ENCODE measurements around the gene SLC66A1. TPM values are rescaled to one million over a fixed set of nuclear protein-coding genes. Genes with fewer than 3 reads are reported as not detected.
A peak's percentile ranks its signal among the peaks of the same experiment; 100 is the strongest.

SLC66A1 gene
- polyA plus RNA-seq, 3 donors from 2014 or later, result 2.4 to 10.2 (median 3.3) TPM

DNA sequence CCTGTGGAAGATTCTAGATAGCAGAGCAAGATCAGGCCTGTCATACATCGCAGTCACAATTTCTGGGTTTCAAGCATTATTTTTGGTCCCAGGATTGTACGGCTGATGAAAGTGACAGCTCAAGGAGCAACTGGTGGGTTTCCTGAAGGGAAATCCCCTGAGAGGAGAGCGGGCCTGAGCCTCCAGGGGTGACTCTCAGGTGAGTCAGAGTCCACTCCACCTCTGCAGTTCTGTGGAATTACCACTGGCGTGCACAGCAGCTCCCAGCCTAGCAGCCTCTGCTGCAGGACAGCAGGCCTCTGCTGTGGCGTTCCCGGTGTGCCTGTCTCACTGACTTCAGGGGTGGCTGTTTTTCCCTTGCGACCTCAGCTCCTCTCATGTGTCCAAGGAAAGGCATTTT is 24.4 kb downstream of the SLC66A1 start:
- Mint-ChIP-seq H3K9me3 (no peaks in the 10 kb centered on the region), H3K27me3 (ENCODE audit: low read depth in 3 of 3) (peaks cover 3 to 10% (median 5%) of the 10 kb centered on the region in 3 donors), H3K4me3 (no peak overlapping the region), H3K36me3 (no peaks in the 10 kb centered on the region), H3K27ac (peak overlapping the region in 2 of 6 donors; percentile 28), H3K4me1 (peaks cover 2 to 9% of the 10 kb centered on the region in 2 donors)
- no peak for DNase-seq

DNA sequence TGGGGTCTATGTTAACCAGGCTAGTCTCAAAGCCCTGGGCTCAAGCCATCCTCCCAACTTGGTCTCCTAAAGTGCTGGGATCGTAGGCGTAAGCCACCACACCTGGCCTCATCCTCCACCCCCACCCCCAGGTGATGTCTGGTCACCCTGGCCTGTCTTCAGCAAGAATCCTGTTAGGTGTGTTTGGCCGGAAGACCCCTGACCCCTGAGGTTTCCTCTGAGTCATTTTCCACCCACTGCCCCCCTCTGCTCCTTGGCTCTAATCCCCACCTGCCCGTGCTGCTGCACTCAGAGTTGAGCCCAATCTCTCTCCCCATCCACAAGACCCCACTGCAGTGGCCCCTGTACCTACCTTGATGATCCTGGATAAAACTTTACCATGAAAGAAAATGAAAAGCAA is 25.2 kb downstream of the SLC66A1 start:
- peaks cover 2 to 17% (median 2%) of the 10 kb centered on the region in 3 donors for H3K27me3 Mint-ChIP-seq (ENCODE audit: low read depth in 3 of 3)
- H3K27ac Mint-ChIP-seq, result peak overlapping the region in 3 of 6 donors; percentile 14 to 60 (median 39)
- H3K4me1 Mint-ChIP-seq, result peaks cover 3 to 9% of the 10 kb centered on the region in 2 donors
- H3K4me3 Mint-ChIP-seq, result no peak overlapping the region
- no peaks in the 10 kb centered on the region for H3K9me3 Mint-ChIP-seq
- no peaks in the 10 kb centered on the region for H3K36me3 Mint-ChIP-seq
- DNase-seq, result no peak

DNA sequence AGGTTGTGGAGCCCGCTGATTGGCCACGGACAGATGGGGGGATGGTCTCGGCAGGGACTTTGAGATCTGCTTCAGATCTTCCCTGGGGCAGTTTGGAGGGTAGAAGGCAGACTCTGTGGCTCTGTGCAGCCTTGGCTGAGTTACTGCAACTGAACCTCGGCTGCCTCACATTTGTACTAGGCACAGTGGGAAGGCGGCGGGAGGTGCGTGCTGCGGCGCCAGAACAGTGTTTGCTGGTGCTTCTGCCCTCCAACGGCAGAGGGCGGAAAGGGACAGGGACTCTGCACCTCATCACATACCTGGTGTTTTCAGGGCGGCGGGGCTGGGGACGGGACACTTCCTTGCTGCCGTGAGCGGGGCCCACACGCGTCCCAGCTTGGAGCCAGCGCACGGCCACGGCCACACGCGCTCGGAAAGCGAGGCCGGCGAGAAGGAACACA is 26.2 kb downstream of the SLC66A1 start:
- no peak overlapping the region for H3K27ac Mint-ChIP-seq
- H3K36me3 Mint-ChIP-seq, result peaks cover 0 to 5% (median 3%) of the 10 kb centered on the region in 3 donors
- no peak for DNase-seq
- H3K4me1 Mint-ChIP-seq, result peaks cover 3 to 9% of the 10 kb centered on the region in 2 donors
- no peaks in the 10 kb centered on the region for H3K9me3 Mint-ChIP-seq
- H3K27me3 Mint-ChIP-seq (ENCODE audit: low read depth in 3 of 3), result peaks cover 2 to 17% (median 5%) of the 10 kb centered on the region in 3 donors
- no peak overlapping the region for H3K4me3 Mint-ChIP-seq

DNA sequence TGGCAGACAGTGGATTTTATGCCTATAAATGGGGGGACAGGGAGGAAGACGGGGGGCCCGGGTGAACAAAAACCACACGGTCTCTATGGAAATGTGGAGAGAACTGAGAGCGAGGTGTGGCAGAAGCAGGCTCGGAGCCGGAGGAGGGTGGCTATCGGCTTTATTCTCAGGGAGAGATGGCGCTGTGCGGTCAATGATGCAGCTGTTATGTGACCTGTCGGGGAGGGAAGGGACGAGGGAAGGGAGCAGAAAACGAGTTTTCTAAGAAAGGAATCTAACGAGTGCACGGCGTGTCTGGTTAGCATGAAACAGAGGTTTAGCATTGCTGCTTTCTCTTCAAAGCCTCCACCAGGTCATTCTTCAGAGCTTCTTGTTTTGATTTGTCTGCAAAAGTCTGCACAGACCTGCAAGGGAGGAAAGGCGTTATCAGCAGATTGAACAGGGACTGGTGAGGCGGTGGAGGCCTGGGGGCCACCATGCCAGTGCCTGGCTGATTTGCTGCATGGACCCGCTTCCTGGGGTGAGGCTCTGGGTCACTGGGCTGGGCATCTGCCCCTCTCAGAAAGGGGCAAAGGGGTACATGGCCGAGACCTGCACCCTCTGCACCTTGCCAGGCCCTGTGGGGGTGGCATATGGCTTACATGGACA is 27.2 kb downstream of the SLC66A1 start:
- Mint-ChIP-seq H3K9me3 (no peaks in the 10 kb centered on the region), H3K4me3 (no peak overlapping the region), H3K4me1 (peaks cover 3 to 9% of the 10 kb centered on the region in 2 donors), H3K27ac (peak overlapping the region in 1 of 6 donors; percentile 67), H3K36me3 (peaks cover 4 to 8% (median 5%) of the 10 kb centered on the region in 3 donors), H3K27me3 (ENCODE audit: low read depth in 3 of 3) (peaks cover 2 to 15% (median 8%) of the 10 kb centered on the region in 3 donors)
- DNase-seq, result no peak

DNA sequence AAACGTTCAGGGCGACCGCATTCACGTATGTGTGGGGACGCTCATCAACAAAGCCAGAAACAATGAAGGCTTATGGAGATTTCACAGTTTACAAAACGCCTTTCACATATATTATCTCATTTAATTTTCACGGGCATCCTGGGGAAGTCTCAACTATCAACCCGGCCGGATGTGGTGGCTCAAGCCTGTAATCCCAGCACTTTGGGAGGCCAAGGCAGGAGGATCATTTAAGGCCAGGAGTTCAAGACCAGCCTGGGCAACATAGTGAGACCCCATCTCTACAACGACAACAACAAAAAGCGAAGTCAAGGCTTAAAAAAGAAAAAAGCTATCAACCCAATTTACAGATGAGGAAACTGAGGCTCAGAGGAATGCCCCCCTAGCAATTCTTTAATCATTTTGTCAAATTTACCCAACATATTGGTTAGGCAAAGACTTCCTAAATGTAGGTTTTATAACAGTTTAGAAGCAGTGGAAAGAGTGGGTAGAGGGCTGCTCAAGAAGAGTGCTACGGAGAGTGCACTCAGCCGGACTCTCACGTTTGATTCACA is 28.3 kb downstream of the SLC66A1 start:
- peaks cover 2 to 13% (median 10%) of the 10 kb centered on the region in 3 donors for H3K27me3 Mint-ChIP-seq (ENCODE audit: low read depth in 3 of 3)
- H3K36me3 Mint-ChIP-seq, result peaks cover 4 to 8% (median 5%) of the 10 kb centered on the region in 3 donors
- no peak overlapping the region for H3K4me3 Mint-ChIP-seq
- DNase-seq, result no peak
- peak overlapping the region in 2 of 6 donors; percentile 23 to 56 for H3K27ac Mint-ChIP-seq
- H3K9me3 Mint-ChIP-seq, result no peaks in the 10 kb centered on the region
- peaks cover 3 to 9% of the 10 kb centered on the region in 2 donors for H3K4me1 Mint-ChIP-seq

DNA sequence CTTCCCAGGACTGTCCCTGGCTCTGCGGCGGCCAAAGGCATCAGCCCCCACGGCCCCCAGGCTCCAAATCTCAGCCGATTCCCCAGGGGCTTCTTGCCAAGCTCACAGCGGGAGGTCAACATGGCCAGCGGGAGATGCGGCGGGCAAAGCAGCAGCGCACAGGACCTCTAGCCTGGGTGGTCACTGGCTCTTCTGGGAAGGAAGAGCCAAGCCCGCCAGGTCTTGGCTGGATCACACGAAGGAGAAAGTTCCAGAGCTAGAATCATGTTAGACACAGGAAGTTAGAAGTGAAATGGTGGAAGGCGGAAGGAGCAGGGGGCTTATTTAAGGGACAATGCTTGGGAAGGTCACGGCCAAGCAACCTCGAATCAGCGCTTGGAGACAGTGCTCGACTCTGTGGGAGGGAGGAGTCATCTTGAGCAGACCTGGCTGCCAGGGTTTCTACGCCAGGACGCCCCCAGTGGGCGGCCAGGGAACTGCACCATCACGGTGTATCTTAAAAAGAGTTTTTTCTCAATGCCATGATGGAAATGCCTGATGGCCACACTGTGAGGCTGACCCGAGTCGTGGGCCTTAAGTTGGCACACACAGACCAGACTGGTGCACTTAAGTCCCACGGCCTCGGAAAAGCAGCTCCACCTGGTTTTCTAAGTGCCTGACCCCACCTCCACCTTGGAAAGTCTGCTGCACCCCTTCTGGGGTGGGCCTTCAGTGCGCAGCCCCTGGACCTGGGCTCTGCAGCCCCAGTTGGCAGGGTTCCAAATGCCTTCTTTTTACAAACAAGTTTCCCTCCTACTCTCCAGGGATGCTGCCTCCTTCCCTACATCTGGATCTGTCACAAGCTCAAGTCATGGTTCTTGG is 29.3 kb downstream of the SLC66A1 start:
- Mint-ChIP-seq H3K4me1 (peaks cover 3 to 9% of the 10 kb centered on the region in 2 donors), H3K36me3 (peaks cover 4 to 13% (median 5%) of the 10 kb centered on the region in 3 donors), H3K27ac (peak overlapping the region in 5 of 6 donors; percentile 30 to 70 (median 55)), H3K4me3 (peak overlapping the region in 1 of 5 donors; percentile 42), H3K9me3 (no peaks in the 10 kb centered on the region), H3K27me3 (ENCODE audit: low read depth in 3 of 3) (peaks cover 3 to 13% (median 8%) of the 10 kb centered on the region in 3 donors)
- DNase-seq, result peak; percentile 48 to 61 (median 52)

DNA sequence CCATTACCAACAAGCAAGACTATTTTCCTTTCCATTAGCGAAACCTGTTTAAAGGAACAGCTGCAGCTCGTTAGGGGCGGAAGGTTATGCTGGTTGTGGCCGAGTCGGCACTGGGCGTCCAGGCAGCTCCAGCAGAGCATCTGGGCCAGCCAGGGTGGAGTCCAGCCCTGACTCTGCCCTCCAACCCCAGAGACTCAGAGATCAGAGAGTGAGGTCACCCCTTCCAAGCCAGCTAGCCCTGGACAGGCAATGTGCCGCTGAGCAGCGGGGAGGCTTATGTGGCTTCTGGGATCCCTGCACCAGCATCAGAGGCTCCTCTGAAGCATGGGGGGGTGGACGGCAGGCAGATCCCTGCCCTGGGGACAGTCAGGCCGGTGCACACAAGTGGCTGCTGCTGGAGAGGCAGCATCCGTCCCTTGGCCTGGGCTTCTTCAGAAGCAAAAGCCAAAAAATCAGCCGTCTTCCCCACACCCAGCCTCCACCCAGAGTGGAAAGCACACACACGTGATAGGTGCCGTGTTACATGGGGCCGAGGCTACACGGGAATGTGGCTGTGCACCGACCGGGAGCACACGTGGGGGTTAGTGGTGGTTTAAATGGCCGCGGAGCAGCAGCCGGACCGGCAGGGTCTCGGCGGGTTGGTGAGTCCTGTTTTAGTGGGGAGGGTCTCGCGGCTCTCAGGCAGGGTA is 30.1 kb downstream of the SLC66A1 start:
- H3K9me3 Mint-ChIP-seq, result no peaks in the 10 kb centered on the region
- peaks cover 3 to 13% (median 8%) of the 10 kb centered on the region in 3 donors for H3K27me3 Mint-ChIP-seq (ENCODE audit: low read depth in 3 of 3)
- peaks cover 3 to 9% of the 10 kb centered on the region in 2 donors for H3K4me1 Mint-ChIP-seq
- DNase-seq, result no peak
- H3K36me3 Mint-ChIP-seq, result peaks cover 4 to 13% (median 5%) of the 10 kb centered on the region in 3 donors
- peak overlapping the region in 2 of 6 donors; percentile 37 to 55 for H3K27ac Mint-ChIP-seq
- H3K4me3 Mint-ChIP-seq, result no peak overlapping the region

DNA sequence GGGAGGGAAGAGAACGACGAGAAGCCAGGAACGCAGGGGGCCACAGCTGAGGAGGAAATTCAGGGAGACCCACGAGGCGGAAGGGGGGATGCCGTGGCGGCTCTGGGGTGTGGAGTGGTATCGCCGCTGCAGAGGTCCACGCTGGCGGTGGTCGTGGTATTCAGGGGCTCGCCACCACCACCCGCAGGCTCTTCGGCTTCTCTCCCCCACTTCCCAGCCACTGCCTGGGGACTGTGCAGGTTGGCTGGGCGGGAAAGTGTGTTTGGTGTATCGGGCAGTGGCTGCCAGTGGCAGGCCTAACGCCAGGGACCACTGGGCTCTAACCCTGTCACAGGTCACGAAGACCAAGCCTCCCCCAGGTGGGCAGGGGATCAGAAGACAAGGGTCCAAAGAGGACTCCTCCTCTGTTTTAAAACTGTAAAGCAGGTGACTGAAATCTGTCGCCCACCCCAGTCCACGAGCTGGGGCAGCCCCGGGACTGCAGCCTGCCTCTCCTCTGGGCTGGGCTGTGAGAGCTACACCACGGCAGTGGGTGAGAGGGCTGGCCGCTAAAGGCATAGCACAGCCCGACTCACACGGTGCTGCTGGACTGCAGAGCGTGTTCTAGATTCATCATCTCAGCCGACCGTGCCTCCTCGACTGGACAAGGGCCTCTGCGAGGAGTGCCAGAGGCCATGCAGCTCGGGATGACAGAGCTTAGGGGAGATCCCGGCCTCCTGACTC is 30.9 kb downstream of the SLC66A1 start:
- no peak overlapping the region for H3K4me3 Mint-ChIP-seq
- peaks cover 6 to 16% of the 10 kb centered on the region in 2 donors for H3K4me1 Mint-ChIP-seq
- DNase-seq, result no peak
- H3K36me3 Mint-ChIP-seq, result peaks cover 4 to 13% (median 5%) of the 10 kb centered on the region in 3 donors
- no peaks in the 10 kb centered on the region for H3K9me3 Mint-ChIP-seq
- H3K27ac Mint-ChIP-seq, result peak overlapping the region in 1 of 6 donors; percentile 37
- H3K27me3 Mint-ChIP-seq (ENCODE audit: low read depth in 3 of 3), result peaks cover 3 to 12% (median 8%) of the 10 kb centered on the region in 3 donors

DNA sequence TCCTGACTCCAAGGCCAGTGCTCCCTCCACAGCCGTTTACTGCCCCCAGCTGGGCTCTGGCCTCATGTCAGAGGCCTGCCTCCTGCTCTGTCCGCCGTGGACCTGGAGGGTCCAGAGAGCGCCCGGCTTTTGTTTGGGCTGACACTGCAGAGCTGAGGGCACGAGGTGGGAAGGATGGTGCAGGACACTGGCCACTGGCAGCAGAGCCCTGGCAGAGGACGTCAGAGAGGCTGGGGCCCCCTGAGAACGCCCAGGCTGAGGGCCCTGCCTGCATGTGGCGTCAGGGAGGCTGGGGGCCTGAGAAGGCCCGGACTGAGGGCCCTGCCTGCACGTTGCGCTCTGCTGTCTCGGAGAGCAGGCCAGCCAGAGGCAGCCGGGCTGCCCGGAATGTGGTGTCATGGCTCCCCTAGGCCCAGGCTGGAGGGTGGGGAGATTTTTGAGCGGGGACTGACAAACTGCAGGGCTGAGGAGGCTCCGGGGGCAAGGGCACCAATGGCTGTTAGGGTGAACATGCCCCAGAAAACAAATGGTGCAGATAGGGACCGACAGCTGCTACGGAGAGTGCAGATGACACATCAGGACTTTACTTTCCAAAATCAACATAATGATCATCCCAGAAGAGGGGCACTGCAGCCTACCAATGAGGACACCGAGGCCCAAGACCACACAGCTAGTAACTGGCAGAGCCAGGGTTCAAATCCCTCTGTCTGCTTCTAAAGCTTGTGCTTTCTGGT is 31.7 kb downstream of the SLC66A1 start:
- no peak for DNase-seq
- Mint-ChIP-seq H3K27me3 (ENCODE audit: low read depth in 3 of 3) (peaks cover 3 to 11% (median 8%) of the 10 kb centered on the region in 3 donors), H3K4me1 (peaks cover 6 to 16% of the 10 kb centered on the region in 2 donors), H3K9me3 (no peaks in the 10 kb centered on the region), H3K36me3 (peaks cover 4 to 13% (median 5%) of the 10 kb centered on the region in 3 donors), H3K27ac (peak overlapping the region in 1 of 6 donors; percentile 27), H3K4me3 (no peak overlapping the region)

DNA sequence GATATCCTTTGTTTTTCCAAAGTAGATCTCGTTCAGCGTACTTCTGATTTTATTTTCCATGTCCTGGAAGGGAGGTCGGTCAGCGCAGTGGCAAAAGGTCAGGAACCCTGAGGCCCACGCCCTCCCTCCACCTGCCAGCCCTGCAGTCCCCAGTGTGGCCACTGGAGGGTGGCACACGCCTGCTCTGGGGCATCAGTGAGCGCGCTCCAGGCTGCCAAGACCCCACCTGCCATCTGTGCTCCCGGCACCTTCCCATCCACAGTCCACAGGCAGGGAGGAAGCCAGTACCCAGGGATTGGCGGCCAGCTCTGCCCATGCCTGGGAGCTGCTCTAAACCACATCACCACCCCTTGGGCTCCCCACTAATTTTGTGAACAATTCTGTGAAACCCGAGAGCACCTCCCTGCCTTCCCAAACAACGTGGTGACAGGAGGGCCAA is 32.3 kb downstream of the SLC66A1 start:
- Mint-ChIP-seq H3K4me1 (peaks cover 6 to 16% of the 10 kb centered on the region in 2 donors), H3K27ac (peak overlapping the region in 1 of 6 donors; percentile 27), H3K27me3 (ENCODE audit: low read depth in 3 of 3) (peaks cover 3 to 11% (median 8%) of the 10 kb centered on the region in 3 donors), H3K4me3 (no peak overlapping the region), H3K9me3 (no peaks in the 10 kb centered on the region), H3K36me3 (peaks cover 4 to 13% (median 5%) of the 10 kb centered on the region in 3 donors)
- peak; percentile 19 to 35 (median 27) for DNase-seq

DNA sequence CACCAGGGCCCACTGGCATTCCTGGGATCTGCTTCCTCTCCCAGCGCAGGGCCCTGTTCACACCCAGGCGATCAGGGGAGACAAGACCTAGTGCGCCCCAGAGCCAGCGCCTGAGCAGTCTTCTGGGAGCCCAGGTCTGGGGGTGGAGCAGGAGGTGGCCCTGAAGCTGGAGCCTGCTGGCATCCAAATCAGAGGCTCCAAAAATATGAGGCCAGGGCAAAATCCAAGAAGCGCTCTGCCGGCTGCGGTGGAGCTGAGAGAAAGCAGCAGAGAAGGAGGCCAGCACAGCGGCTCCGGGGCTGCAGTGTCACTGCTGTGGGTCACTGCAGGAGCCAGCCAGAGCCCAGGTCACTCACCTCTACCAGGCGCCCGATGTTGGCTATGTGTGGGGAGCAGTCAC is 32.7 kb downstream of the SLC66A1 start:
- no peaks in the 10 kb centered on the region for H3K9me3 Mint-ChIP-seq
- H3K27ac Mint-ChIP-seq, result peak overlapping the region in 1 of 6 donors; percentile 27
- H3K4me1 Mint-ChIP-seq, result peaks cover 6 to 16% of the 10 kb centered on the region in 2 donors
- H3K4me3 Mint-ChIP-seq, result no peak overlapping the region
- DNase-seq, result no peak
- H3K27me3 Mint-ChIP-seq (ENCODE audit: low read depth in 3 of 3), result peaks cover 3 to 11% (median 8%) of the 10 kb centered on the region in 3 donors
- peaks cover 4 to 13% (median 5%) of the 10 kb centered on the region in 3 donors for H3K36me3 Mint-ChIP-seq

DNA sequence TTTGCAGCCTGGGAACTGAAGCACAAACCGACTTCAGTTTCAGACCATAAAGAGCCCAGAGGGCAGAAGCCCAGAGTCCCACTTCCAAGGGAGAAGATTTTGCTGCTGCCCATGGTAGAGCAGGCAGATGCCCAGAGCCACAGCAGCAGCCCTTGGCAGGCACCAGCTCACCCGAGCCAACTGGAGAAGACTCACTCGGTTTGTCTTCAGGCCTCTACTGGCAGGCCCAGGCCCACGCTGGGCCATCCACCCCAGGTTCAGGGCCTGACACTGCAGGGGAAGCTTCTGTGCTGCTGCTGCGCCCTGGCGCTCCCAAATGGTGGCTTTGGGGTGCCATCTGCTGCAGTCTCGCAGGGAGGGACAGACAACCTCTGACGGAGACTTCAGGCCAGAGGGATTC is 33.3 kb downstream of the SLC66A1 start:
- peaks cover 2 to 13% (median 8%) of the 10 kb centered on the region in 3 donors for H3K27me3 Mint-ChIP-seq (ENCODE audit: low read depth in 3 of 3)
- DNase-seq, result no peak
- H3K27ac Mint-ChIP-seq, result peak overlapping the region in 1 of 6 donors; percentile 50
- H3K36me3 Mint-ChIP-seq, result peaks cover 4 to 16% (median 5%) of the 10 kb centered on the region in 3 donors
- no peaks in the 10 kb centered on the region for H3K9me3 Mint-ChIP-seq
- H3K4me1 Mint-ChIP-seq, result peaks cover 6 to 16% of the 10 kb centered on the region in 2 donors
- H3K4me3 Mint-ChIP-seq, result no peak overlapping the region

Data from immature natural killer cell (primary cell).